Mammary epithelial cell (primary cell): ENCODE data around the gene RTF1.

Experiments used
- CTCF ChIP-seq, 2 donors: IDR thresholded peaks in 1 of 2; conservative IDR thresholded peaks in 1 of 2; 2 replicates each; pipeline ENCODE4 v1.5.1; 2011 to 2012; ENCODE audit warnings: inconsistent platforms in 2 of 2, low read length in 2 of 2, mild to moderate bottlenecking in 2 of 2, control low read depth in 1 of 2, low read depth in 1 of 2; ENCODE audit not compliant: insufficient read depth in 1 of 2; ENCODE audit errors: extremely low read depth in 1 of 2
- EZH2 ChIP-seq: IDR thresholded peaks from 2 replicates; pipeline ENCODE4 v1.6.1; 2012; ENCODE audit warnings: low read length, inconsistent platforms, borderline replicate concordance

GRCh38 chr15:41476416-41477048 lies 59.6 kb downstream of the RTF1 start:
- no peak for TF ChIP-seq CTCF (conservative IDR thresholded peaks at IDR 0.05 in 1 of 2, IDR thresholded peaks at IDR 0.05 in 1 of 2; ENCODE audit: extremely low read depth in 1 of 2, insufficient read depth in 1 of 2, low read depth in 1 of 2, low read length in 2 of 2)
- TF ChIP-seq EZH2, result no peak
